NCI-H2227 treated with DMSO at 0.1 percent for 48 hours (cell line): ENCODE data around the gene TERT.
"Not testable (repeated sequence)": the region's sequence is repeated elsewhere in the genome, so short reads cannot be mapped to it uniquely, and the experiment has no call there.

Experiments
- DNase-seq: peaks from one replicate; lab custom pipeline; 2025; lab: John Stamatoyannopoulos, UW

TERT gene

DNA sequence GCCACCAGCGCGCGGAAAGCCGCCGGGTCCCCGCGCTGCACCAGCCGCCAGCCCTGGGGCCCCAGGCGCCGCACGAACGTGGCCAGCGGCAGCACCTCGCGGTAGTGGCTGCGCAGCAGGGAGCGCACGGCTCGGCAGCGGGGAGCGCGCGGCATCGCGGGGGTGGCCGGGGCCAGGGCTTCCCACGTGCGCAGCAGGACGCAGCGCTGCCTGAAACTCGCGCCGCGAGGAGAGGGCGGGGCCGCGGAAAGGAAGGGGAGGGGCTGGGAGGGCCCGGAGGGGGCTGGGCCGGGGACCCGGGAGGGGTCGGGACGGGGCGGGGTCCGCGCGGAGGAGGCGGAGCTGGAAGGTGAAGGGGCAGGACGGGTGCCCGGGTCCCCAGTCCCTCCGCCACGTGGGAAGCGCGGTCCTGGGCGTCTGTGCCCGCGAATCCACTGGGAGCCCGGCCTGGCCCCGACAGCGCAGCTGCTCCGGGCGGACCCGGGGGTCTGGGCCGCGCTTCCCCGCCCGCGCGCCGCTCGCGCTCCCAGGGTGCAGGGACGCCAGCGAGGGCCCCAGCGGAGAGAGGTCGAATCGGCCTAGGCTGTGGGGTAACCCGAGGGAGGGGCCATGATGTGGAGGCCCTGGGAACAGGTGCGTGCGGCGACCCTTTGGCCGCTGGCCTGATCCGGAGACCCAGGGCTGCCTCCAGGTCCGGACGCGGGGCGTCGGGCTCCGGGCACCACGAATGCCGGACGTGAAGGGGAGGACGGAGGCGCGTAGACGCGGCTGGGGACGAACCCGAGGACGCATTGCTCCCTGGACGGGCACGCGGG is at the start of gene TERT:
TERT (minus strand) TSS at position 234 of the 815 bp plus-strand sequence; CDS start at position 155, 79 bp downstream.
- DNase-seq, result no peak

DNA sequence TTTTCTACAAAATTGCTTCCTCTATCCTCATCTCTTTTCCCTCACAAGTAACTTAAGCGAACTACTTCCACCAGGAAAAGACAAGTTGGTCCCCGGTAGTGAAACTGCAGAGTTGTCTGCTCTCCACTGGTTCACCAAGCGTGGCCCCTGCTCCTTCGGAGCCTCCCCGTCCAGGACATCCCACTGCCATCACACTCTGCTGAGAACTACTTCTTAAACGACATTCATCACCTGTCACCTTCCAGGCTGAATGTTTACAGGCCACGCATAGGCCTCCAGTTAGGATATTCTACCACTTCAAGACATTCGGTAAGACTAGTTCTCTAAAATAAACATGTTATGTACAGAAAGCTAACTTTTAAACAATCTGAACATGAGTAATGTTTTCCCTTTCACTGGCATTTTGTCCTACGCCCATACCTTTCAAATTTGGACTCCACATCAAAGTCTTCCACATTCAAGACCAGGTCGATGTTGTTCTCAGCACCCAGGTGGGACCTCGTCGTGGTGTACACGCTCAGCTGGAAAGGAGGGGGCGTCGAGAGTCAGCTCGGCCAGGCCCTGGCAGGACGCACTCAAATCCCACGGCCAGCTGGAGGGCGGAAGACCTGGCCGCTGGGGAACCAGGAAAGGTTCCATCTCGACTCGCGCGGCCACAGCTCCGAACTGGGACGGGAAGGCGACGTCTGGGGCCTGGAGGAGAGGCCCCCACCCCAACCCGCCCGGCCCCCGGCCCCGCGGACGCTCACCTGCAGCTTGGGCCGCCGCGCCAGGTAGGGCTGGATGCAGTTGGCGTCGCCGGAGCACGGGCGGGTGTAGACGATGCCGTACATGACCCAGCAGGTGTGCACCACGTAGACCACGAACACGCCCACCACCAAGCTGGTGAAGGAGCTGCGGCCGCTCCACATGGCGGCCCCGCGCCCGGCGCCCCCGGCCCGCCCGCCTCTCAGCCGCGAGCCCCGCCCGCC is 49.3 kb upstream of the TERT start:
- no peak for DNase-seq

DNA sequence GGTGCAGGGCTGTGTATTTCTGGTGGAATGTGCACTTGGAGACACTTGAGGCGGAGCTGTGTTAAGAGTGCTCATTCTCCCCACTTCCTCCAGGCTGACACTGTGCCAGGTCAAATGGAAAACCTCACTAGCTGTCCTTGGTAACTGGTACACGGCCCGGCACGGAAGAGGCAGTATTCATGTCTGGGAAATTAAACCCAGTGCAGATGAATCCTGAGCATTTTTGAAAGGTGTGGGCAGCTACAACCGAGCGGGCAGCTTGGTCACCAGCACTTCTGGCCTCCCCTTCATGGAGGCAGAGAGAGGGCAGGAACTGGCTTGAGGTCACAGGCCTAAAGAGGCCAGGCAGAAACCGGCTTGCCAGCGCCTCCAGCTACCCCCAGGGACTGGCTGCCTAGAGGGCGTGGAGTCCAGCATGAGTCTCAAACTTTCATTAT is 48.5 kb upstream of the TERT start:
- DNase-seq, result no peak

DNA sequence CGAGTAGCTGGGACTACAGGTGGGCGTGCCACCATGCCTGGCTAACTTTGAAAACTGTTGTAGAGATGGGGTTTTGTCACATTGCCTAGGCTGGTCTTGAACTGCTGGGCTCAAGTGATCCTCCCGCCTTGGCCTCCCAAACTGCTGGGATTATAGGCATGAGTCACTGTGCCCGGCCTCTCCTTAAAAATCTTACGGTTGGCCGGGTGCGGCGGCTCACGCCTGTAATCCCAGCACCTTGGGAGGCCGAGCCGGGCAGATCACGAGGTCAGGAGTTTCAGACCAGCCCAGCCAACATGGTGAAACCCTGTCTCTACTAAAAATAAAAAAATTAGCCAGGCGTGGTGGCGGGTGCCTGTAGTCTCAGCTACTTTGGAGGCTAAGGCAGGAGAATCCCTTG is 47.8 kb upstream of the TERT start:
- not testable (repeated sequence) for DNase-seq

DNA sequence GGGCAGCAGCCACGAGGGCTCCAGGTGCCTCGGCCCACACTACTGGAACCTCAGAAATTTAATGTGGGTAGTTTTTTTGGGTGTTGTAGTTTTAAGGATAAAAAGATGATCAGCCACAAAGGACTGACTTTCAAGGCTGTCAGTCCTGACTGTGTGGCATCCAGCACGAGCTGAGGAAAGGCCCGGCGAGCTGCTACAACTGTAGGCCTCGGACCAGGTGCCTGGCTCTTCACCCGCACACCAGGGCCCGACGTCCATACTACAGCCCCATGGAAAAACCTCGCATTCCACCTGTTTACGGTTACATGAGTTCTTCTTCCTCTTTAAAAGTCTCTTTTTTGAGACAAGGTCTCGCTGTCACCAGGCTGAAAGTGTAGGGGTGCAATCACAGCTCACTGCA is 47.4 kb upstream of the TERT start:
- DNase-seq, result no peak

DNA sequence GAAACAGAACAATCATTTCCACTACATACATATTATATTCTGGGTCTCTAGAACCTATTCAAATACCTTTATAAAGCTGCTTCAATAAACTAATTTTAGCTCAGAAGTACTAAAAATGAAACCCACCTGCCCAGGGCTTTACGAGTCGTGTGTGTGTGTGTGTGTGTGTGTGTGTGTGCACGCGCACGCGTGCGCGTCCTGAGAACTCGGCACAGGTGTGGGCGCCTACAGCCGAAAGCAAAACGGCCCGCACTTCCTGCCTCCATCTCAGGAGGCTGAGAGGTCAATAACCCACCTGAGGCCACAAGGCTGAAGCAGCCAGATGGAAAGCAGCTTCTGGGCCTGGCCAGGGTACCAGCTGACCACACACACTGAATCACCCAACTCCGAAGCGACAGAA is 47.0 kb upstream of the TERT start:
- DNase-seq, result no peak

DNA sequence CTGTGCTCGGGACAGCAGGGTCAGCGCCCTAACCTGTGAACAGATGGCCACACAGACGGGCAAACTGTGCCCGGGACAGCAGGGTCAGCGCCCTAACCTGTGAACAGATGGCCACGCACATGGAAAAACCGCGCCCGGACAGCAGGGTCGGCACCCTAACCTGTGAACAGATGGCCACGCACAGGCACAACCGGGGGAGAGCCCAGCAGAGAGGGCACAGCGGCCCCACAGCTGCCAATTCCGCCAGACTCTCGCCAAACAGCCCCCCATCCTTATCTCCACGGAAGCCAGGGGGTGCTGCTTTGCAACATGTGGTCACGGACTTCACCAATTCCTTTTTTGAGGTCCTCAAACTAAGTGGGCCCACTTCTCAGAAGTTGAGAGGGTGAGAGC is 44.9 kb upstream of the TERT start:
- DNase-seq, result not testable (repeated sequence)

DNA sequence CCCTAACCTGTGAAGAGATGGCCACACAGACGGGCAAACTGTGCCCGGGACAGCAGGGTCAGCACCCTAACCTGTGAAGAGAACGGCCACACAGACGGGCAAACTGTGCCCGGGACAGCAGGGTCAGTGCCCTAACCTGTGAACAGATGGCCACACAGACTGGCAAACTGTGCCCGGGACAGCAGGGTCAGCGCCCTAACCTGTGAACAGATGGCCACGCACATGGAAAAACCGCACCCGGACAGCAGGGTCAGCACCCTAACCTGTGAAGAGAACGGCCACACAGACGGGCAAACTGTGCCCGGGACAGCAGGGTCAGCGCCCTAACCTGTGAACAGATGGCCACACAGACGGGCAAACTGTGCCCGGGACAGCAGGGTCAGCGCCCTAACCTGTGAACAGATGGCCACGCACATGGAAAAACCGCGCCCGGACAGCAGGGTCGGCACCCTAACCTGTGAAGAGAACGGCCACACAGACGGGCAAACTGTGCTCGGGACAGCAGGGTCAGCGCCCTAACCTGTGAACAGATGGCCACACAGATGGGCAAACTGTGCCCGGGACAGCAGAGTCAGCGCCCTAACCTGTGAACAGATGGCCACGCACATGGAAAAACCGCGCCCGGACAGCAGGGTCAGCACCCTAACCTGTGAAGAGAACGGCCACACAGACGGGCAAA is 44.4 kb upstream of the TERT start:
- not testable (repeated sequence) for DNase-seq

DNA sequence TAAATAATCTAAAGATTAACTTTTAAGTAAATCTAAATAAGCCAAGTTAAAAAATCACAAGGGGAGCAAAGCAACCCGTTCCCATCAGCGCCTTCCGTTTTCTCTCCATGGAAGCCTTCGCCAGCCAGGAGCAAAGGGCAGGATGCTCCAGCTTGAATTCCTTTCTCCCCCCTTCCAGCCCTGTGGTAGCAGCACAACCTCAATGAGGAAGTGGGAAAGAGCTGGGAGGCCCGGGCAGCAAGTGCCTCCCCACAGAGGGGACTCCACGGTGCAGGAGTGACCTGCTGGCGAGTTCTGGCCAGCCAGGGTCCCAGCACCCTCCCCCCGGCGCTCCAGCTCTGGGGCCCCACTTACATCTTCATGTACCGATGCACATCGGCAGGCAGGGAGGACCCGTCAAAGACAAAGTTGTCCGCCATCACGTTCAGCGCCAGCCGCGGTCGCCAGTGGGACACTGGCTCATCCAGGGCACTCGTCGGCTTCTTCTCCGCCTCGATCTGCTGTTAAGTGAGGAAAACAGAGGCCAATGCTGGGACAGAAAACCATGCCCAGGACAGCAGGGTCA is 43.7 kb upstream of the TERT start:
- no peak for DNase-seq

DNA sequence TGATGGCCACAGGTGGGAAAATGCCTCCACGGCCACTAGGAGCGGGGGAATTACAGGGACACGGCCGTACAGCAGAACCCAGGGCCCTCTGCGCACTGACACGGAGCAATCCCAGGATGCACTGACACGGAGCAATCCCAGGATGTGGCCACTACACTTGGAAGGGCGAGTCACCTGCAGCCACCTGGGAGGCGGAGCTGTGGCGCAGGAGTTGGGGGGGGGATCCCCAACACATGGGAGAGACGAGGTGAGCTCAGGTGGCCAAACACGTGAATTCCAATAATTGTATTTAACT is 43.3 kb upstream of the TERT start:
- DNase-seq, result no peak

DNA sequence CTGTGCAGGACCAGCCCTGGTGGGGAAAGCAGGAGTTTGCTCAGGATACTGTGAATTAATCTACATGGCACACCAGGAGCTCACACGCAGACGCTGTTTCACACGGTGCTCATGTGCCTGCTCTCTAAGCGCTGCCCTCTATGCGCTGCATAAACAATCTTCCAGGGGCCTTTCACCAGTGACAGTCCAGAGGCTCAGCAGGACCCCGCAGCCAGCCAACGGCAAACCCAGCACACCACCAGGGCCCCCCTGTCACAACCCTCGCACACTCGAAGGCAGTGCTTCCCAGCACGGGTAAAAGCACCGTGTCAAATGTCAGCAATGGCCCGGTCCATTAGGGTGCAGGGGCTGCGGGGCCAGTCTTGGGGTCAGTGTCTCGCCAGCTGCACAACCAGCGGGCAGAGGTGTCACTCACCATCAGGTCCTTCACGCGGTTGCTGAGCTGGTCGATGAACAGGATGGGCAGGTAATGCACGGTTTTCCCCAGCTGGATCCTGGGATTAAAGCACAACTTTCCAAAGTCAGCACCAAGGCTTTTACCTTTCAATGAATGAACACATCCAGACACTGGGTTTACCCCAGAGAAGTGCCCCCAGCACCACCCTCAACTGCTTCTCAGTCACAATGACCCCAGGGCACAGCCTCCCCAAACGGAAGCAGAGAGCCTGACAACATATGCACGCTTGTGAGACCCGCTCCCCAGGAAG is 42.8 kb upstream of the TERT start:
- no peak for DNase-seq

DNA sequence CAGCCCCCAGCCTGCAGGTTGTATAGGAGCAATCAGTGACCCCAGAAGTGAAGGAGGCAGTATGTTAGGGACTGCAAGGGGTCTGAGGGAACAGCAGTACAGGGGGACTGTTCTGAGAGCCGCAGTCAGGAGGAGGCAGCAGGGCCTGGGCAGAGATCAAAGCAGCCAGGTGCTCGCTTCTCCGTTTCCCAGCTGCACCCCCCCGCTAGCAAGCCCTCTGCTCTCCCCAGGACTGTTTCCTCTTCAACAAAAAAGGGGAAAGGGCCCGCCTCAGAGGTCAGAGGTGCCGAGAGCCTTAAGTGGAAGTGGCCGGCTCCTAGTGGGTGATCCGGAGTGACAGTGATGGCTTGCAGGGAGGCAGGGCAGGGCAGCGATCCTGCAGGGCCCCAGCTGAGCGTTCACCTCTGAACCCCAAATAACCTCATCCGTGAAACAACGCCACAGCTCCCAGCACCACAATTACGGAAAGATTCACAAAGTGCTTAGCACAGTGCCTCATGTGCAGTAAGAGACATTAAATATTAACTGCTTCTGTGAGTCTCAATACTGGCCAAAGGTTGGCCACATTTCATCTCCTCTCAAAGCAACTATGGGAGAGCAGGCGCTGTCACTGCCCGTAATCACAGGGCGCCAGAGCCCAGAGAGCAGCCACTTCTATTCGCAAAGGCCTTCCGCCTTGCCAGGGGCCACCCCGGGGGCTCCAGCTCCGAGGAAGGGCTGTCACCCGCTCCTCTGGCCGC is 42.1 kb upstream of the TERT start:
- no peak for DNase-seq

DNA sequence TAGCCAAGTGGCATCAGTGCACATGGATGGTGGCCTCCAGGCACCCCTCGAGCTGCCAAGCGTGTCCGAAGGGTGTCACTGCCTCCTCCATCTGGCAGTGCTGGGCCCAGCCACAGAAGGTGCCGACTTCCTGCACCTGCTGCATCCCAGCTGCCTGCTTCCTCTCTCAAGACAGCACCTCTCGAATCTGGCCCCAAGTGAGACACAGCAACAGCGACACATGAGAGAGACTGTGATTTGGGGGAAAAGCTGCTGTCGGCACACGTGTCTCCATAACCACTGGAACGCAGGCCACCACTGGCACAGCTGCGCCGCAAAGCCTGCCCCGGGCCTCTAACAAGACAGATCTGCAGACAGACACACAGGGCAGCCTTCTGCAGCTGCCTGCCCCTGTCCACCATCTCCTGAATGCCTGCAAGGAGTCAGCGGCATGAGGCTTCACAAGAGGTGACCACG is 41.3 kb upstream of the TERT start:
- DNase-seq, result no peak

DNA sequence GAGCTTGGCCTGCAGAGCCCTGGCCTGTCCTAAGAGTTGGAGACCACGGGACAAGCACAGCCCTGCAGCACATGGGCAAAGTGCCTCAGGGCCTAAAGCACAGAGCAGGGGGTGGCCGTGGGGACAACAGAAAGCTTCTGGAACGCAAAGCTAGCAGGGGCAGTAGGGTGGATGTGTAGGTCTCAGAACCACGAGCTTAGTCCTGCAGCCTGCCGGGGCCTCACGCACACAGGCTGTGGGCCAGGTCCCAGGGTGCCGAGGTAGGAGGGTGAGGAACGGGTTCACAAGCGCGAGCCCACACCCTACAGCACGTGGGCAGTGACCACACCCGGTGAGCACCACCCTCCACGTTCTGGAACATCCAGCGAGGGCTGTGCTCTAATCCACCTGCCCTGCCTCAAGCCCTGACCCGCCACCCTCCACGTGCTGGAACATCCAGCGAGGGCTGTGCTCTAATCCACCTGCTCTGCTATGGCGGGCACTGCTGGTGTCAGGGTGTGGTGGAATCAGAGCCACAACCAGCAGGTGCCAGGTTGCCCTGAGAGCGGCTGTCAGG is 40.8 kb upstream of the TERT start:
- DNase-seq, result no peak

DNA sequence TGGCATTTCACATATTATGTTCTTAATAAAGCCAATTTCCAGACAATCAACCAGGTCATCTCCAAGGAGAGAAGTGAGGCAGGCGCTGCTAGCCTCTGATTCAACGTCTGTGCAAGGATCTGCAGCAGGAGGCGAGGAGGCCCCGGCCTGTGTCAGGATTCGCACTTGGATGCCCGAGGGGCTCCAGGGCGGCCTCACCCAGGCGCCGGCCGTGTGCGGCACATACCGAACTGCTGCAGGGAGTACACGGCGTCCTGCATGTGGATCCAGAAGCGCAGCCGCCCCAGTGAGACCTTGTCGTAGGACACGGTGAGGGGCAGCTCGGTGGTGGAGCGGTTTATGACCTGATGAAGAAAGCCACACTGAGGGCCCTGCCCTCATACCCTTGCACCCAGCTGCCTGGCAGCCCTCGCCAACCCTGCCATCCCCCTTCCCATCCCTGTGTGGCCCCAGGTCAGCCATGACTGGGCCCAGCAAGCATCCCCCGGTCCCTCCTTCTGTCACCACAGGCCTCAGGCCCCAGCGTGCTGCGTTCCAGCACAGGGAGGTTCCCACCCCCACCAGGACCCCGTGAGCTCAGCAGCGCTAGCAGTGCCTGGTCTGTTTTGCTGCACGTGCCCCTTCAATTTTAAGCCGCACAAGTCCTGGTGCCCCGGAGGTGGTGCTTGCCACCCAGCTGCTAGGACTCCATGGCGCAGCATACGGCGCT is 40.1 kb upstream of the TERT start:
- no peak for DNase-seq

DNA sequence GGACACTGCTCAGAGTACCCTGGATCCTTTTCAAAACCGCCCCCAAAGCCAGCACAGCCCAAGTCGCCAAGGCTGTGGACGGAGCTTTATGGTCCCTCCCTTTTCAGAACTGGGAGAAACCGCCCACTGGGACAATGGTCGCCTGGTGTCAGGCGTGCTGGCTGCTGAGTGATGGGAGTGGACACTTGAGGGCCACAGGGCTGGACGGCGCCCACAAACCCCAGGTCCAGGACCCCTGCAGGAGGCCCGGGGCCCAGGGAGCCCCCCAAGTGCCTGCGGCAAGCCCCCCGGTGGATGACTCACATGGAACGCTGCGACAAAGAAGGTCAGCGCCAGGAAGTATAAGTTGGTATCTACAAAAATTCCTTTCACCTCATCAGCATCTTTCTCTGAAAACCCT is 39.1 kb upstream of the TERT start:
- DNase-seq, result no peak

DNA sequence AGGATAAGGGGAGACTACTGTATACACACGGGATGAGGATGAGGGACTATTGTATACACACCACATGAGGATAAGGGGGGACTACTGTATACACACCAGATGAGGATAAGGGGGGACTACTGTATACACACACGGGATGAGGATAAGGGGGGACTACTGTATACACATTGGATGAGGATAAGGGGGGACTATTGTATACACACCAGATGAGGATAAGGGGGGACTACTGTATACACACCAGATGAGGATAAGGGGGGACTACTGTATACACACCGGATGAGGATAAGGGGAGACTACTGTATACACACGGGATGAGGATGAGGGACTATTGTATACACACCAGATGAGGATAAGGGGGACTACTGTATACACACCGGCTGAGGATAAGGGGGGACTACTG is 38.4 kb upstream of the TERT start:
- DNase-seq, result not testable (repeated sequence)

DNA sequence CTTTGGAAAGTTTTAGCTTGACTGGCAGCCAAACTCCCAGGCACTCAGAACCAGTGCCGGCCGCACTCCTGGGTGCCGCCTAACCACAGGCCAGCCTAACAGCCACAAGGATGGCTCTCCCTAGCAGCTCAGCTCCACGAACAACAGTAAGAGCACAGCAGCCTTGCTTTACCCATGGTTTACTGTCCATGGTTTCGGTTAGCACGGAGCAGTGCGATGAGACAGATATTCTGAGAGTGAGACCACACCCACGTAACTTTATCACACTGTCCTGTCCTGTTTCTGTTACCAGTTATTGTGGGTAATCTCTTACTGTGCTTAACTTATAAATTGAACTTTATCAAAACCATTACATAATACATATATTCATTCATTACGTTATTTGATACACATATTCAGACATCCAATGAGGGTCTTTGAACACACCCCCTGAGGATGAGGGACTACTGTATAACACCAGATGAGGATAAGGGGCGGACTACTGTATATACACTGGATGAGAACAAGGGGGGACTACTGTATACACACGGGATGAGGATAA is 37.7 kb upstream of the TERT start:
- DNase-seq, result no peak

DNA sequence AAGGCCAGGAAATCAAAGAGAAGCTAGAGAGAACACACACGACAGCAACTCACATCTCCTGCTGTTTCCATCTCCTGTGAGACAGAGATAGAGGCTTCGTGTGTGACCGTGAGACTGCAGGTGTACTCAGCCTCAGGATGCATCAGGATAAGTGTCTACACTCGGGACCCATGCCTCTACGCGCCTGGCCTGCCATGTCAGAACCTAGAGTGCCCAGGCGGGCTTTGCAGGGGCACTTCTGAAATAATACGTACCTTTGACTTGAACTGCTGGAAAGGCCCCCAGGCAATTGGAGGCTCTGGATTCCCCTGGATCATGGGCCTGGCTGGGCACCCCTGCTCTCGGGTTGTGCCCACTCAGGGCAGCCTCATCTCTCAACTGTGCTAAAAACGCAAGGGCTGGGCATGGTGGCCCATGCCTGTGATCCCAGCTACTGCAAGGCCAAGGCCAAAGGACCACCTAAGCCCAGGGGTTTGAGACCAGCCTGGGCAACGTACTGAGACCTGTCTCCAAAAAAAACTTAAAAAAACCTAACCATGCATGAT is 37.1 kb upstream of the TERT start:
- no peak for DNase-seq
